PC-3 (cell line): ENCODE data around the gene RACK1.

Source experiments
- CTCF ChIP-seq: fragments of 300-600 bp; sonication (generic); conservative IDR thresholded peaks from 2 replicates; pipeline ENCODE4 v1.5.1; 2017; ENCODE audit warnings: antibody characterized with exemption, low read depth, mild to moderate bottlenecking, low read length
- EZH2 ChIP-seq: fragments of 300-600 bp; sonication (generic); IDR thresholded peaks from one replicate; pipeline ENCODE4 v1.6.1; 2017; ENCODE audit warnings: antibody characterized with exemption, mild to moderate bottlenecking, low read length; ENCODE audit not compliant: unreplicated experiment

DNA sequence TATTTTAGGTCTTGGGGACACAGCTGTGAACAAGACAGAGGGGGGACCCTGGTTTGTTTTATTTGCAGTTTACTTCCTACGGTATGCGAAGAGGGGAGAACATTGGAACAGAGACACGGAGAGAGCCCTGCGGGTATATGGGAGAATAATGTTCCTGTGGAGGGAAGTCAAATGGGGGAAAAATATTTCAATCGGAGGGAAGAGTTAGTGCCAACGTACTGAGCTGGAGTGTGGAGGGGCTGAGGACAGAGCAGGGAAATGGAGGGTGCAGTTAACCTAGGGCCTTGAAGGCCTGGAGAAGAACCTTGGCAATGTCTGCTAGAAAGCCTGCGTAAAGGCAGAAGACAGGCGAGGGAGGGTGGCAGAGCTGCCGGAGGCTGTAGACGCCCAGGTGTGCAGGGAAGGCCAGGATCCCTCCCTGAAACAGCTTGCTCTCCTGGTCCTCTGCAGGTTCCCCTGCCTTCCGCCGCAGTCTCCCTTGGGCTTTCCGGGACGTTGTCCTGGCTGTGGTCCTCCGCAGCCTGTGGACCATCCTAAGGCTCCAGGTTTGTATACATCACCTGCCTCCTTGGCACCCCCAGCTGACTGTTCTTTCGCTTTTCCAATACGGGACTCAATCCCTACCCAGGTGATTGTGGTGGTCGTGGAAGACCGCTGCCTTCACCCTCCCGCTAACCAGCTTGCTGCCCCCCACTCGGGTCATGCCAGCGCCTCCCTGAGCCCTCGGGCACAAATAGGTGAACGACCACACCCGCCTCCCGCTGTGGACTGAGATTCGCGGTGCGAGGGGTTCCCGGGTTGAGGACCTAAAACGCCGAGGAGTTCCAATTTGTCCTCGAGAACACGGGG, 1.9 kb upstream of the RACK1 start:
- TF ChIP-seq CTCF: no peak
- no peak for TF ChIP-seq EZH2
